Right lobe of liver (tissue), 6 donors: ENCODE results near the gene C1QTNF1. TPM values are rescaled to one million over a fixed set of nuclear protein-coding genes. Genes with fewer than 3 reads are reported as not detected.

ENCODE experiments used
- ATAC-seq, 4 donors: fragments of 200-7000 bp; cut with Tn5 transposase; one replicate each; pipeline ENCODE4 v1.9.1; 2020; ENCODE audit warnings: mild to moderate bottlenecking in 4 of 4, moderate library complexity in 4 of 4
- DNase-seq, 3 donors: peaks; one replicate each; pipeline ENCODE4 v3.0.0-alpha.2; 2020
- H3K27ac ChIP-seq, 3 donors: fragments of 200-600 bp; one replicate each; pipeline ENCODE4 v1.8.0; 2022
- H3K27me3 ChIP-seq, 2 donors: fragments of 200-600 bp; one replicate each; pipeline ENCODE4 v1.8.0; 2022
- H3K36me3 ChIP-seq, 4 donors: fragments of 200-600 bp; sonication (generic) in 1 of 4; one replicate each; pipeline versions ENCODE4 v1.5.1 to v1.8.0; 2017 to 2022; ENCODE audit warnings: control low read depth in 1 of 4
- H3K4me1 ChIP-seq, 4 donors: fragments of 200-600 bp; sonication (generic) in 1 of 4; one replicate each; pipeline versions ENCODE4 v1.5.1 to v1.8.0; 2017 to 2022; ENCODE audit warnings: control low read depth in 1 of 4
- H3K4me3 ChIP-seq, 3 donors: fragments of 200-600 bp; one replicate each; pipeline ENCODE4 v1.8.0; 2022
- H3K9me3 ChIP-seq, 4 donors: fragments of 200-600 bp; sonication (generic) in 1 of 4; one replicate each; pipeline versions ENCODE4 v1.5.1 to v1.8.0; 2017 to 2022; ENCODE audit warnings: control low read depth in 1 of 4
- POLR2A ChIP-seq: fragments of 450-650 bp; IDR thresholded peaks from one replicate; pipeline ENCODE4 v1.6.1; 2017; ENCODE audit warnings: antibody characterized with exemption, mild to moderate bottlenecking
- WGBS: methylation state at CpG from one replicate; pipeline ENCODE4 v1.1.6; 2018; ENCODE audit warnings: low coverage, low lambda C conversion rate; ENCODE audit not compliant: insufficient coverage; ENCODE audit errors: missing lambda C conversion rate; 5-methylcytosine and 5-hydroxymethylcytosine counted together
- intact Hi-C, 2 donors: fragments of 100-400 bp; cut with DNase I; formaldehyde crosslinking; loops; one replicate each; pipeline versions ENCODE4 v1.11.2 to v1.14.1; 2022
- total RNA-seq, 6 experiments: library from RNA; depleted of rRNA in 2 of 6; stranded (reverse); fragments of >200 nt in 2 of 6; fragmentation: NEBNext Ultra II Directional in 3 of 6; extraction: Animal tissue kit (Norgen Biotek cat#: 25700) in 3 of 6; gene quantifications; one replicate each; pipeline versions ENCODE4 v1.1.0 to v1.2.4, GENCODE V29; 2016 to 2023
- TF ChIP-seq, protein P1 (sequence below), 4 donors: fragments of 200-600 bp in 3 of 4; fragments of 450-650 bp in 1 of 4; IDR thresholded peaks; one replicate each; pipeline versions ENCODE4 v1.5.1 to v1.8.0; 2016 to 2022; ENCODE audit warnings: antibody characterized with exemption in 4 of 4, mild to moderate bottlenecking in 2 of 4
- donor health status: DM: no; HTN: yes; CAD: no.
- donor health status: DM: no; HTN: no; CAD: no.
- donor health status: DM: no; HTN: no; CAD: no.
- donor health status: DM: no; HTN: yes; CAD: no.
- donor health status: DM: no; HTN: yes; CAD: no.

Gene C1QTNF1
- total RNA-seq, 6 experiments from 2014 or later: 9.8 to 40.2 (median 26.2) TPM

DNA sequence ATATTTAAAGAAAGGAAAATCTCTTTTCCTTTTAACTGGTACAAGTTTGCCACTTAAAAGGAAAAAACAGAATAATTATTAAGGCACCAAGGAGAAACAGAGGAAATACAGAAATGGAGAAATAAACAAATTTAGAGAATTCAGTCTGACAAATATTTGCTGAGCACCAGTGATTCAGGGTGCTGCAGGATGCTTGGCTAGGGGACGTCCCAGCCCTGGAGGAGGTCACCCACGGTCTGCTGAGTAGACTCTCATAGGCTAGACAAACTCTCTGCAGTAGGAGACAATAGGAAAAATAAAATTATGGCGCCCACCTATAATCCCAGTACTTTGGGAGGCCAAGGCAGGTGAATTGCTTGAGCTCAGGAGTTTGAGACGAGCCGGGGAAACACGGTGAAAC, 15.9 kb downstream of the C1QTNF1 start:
- H3K4me1 ChIP-seq: no peaks in the 10 kb centered on the region
- H3K9me3 ChIP-seq: no peaks in the 10 kb centered on the region
- TF ChIP-seq, protein P1, sequence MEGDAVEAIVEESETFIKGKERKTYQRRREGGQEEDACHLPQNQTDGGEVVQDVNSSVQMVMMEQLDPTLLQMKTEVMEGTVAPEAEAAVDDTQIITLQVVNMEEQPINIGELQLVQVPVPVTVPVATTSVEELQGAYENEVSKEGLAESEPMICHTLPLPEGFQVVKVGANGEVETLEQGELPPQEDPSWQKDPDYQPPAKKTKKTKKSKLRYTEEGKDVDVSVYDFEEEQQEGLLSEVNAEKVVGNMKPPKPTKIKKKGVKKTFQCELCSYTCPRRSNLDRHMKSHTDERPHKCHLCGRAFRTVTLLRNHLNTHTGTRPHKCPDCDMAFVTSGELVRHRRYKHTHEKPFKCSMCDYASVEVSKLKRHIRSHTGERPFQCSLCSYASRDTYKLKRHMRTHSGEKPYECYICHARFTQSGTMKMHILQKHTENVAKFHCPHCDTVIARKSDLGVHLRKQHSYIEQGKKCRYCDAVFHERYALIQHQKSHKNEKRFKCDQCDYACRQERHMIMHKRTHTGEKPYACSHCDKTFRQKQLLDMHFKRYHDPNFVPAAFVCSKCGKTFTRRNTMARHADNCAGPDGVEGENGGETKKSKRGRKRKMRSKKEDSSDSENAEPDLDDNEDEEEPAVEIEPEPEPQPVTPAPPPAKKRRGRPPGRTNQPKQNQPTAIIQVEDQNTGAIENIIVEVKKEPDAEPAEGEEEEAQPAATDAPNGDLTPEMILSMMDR (IDR thresholded peaks at IDR 0.05): no peak
- TF ChIP-seq POLR2A: no peak
- 53% methylated on average over 5 of the region's 6 CpGs for WGBS
- H3K27ac ChIP-seq: no peak overlapping the region
- intact Hi-C loops: no loop called here
- no peak overlapping the region for H3K4me3 ChIP-seq
- DNase-seq (no peak), ATAC-seq (no peak)
- no peaks in the 10 kb centered on the region for H3K36me3 ChIP-seq
- no peaks in the 10 kb centered on the region for H3K27me3 ChIP-seq

DNA sequence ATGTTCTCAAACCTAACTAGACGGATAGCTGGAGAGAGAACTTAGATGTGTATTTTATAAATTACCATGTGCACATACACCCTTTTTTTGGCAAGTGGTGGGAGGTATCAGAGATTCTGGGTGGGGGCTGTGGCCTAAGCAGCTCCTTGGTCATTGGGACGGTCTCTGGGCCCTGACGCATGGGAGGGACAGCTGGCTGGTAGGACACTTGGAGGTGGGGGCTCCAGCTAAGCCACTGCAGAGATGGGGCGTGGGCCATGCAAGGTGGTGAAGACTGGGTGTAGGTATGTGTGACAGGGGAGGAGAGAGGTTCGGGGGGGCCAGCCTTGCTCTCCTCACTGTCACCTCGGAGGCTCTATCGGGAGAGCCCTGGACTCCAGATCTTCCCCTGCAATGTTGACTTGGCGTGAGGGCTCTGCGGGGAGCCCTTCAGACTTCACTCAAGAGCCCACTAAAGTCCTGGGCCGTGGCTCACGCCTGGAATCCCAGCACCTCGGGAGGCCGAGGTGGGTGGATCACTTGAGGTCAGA, 17.1 kb downstream of the C1QTNF1 start:
- Histone ChIP-seq H3K36me3 (no peaks in the 10 kb centered on the region), H3K27me3 (no peaks in the 10 kb centered on the region), H3K9me3 (no peaks in the 10 kb centered on the region), H3K4me3 (no peak overlapping the region), H3K4me1 (no peaks in the 10 kb centered on the region), H3K27ac (no peak overlapping the region)
- 70% methylated on average over 4 of the region's 13 CpGs for WGBS
- intact Hi-C loops: no loop called here
- no peak for TF ChIP-seq POLR2A
- TF ChIP-seq, protein P1 (IDR thresholded peaks at IDR 0.05): no peak
- ATAC-seq (no peak), DNase-seq (no peak)

DNA sequence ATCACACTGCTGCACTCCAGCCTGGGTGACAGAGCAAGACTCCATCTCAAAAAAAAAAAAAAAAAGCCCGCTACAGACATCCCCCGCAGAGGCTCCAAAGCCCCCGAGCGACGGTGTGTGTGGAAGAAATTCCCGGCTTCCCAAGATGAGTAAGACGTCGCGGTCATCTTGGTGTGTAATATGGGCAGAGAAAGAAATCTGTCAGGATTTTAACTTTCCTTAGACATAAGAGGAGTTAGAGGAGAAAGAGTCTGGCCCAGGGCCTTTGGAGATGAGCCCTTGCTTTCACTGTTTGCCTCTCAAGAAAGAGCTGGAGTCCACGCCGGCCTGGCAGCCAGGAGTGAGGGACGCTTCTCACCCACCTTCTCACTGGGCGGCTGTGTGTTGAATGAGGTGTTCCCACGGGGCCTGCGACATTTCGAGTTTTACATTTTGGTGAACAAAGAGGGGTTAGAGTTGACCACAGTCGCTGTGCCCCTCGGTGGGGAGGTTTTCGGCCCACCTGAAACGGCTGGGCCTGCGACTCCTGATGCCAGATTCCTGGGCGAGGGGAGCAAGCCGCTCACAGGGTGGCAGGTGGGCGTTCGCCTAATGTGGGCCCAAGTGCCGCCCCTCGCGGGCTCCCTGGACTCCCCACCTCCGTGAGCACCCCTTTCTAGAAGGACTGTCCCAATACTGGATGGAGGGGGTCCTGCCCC, 17.9 kb downstream of the C1QTNF1 start:
- ATAC-seq (no peak), DNase-seq (no peak)
- intact Hi-C loops: no loop called here

DNA sequence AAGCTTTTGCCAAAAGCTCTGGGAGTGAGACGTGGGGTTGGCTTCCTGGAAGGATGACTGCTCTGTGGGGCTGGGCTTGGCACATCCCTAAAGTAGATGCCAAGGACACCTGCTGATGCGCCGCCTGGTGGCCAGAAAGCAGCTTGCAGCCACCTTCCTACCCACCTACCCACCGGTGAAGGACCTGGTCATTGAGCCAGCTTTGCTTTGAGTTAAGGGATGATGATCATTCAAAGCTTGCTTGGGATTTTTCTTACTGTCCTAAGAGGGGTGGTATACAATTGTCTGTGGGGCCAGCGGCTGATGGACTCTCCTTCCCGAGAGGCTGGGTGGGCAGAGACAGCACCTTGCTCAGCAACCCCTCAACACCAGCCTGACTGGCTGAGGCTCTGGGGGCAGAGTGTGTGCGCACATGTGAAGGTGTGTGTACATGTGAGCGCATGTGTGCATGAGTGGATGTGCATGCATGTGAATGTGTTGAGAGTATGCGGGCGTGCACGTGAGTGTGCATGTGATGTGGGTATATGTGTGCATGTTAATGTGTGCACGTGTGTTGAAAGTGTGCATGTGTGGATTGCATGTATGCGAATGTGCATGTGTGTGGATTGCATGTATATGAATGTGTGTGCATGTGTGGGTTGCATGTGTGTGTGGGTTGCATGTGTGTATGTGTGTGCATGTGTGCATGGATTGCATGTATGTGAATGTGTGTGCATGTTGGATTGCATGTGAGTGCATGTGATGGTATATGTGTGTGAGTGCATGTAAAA, 18.6 kb downstream of the C1QTNF1 start:
- H3K27me3 ChIP-seq: no peaks in the 10 kb centered on the region
- H3K27ac ChIP-seq: no peak overlapping the region
- DNase-seq (peak in 2 of 3 donors; percentile 74 to 76), ATAC-seq (peak; percentile 59 to 73 (median 67))
- 58% methylated on average over 9 of the region's 13 CpGs for WGBS
- no peaks in the 10 kb centered on the region for H3K36me3 ChIP-seq
- no peaks in the 10 kb centered on the region for H3K4me1 ChIP-seq
- intact Hi-C loops: no loop called here
- TF ChIP-seq, protein P1 (IDR thresholded peaks at IDR 0.05): peak; percentile 62 to 84 (median 76)
- no peak for TF ChIP-seq POLR2A
- H3K4me3 ChIP-seq: no peak overlapping the region
- H3K9me3 ChIP-seq: no peaks in the 10 kb centered on the region

More for the DNA sequence above, 17.9 kb downstream of the C1QTNF1 start:
- 84% methylated on average over 14 of the region's 29 CpGs for WGBS
- Histone ChIP-seq H3K27ac (no peak overlapping the region), H3K4me3 (no peak overlapping the region), H3K36me3 (no peaks in the 10 kb centered on the region), H3K27me3 (no peaks in the 10 kb centered on the region), H3K9me3 (no peaks in the 10 kb centered on the region), H3K4me1 (no peaks in the 10 kb centered on the region)
- no peak for TF ChIP-seq POLR2A
- TF ChIP-seq, protein P1 (IDR thresholded peaks at IDR 0.05): no peak
